Measurements from ENCODE around the gene GTPBP1.

Gene GTPBP1

GRCh38 chr22:38704654-38705234, 1.0 kb upstream of the GTPBP1 start:
- no peak for DNase-seq (ENCODE audit: low read depth)

GRCh38 chr22:38706101-38706900, 557 bp downstream of the GTPBP1 start:
- no peak for DNase-seq (ENCODE audit: low read depth)

DNA sequence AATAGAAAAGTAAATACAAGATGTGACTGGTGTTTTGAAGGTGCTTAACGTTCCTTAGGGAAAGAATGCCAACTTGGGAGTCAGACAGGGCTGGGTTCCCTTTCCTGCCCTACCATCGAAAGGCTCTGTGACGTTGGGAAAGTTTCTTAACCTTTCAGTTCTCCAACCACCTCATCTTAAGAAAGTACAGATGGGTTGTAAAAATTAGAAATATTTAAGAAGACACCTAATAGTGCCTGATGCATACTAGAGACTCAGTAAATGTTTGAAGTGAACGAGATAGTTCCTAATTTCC, 1.1 kb downstream of the GTPBP1 start:
- DNase-seq (ENCODE audit: low read depth) = no peak

DNA sequence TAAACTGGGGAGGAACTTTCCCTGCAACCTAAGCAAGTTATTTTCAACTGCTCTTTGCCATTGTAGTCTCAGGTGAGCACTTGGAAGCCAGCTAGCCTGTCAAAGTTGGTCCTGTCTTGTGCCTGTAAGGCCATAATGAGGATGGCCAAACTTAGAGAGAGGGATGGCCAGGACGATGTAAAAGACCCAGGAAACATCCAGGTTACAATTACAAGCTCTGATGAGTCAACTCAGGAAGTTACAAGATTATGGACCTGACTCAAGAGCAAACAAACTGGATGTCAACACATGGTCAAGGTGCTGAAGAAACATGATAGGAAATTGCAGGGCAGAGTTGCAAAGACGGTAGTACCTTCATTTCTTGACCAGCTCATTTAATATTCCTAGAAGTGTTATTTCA, 1.6 kb downstream of the GTPBP1 start:
- DNase-seq (ENCODE audit: low read depth) = no peak

DNA sequence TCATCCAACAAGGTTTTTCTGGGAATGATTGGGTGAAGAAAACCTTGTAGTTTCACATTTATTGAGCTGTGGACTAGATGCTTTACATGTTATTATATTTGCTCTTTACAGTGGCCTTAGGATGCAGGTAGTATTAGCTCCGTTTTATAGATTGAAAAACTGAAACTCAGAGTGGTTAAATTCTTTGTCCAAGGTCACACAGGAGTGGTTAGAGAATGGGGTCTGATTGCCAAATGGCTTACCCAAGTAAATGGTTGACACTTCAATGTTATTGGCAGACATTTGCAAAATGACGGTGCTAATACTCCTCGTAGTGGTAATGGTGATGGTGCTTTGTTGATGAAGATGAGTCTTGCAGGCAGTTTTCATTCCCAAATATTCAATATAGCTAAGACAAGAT, 2.2 kb downstream of the GTPBP1 start:
- no peak for DNase-seq (ENCODE audit: low read depth)

- DNase-seq (ENCODE audit: low read depth) = no peak
Observed at GRCh38 chr22:38709306-38709705, 3.6 kb downstream of the GTPBP1 start.

DNA sequence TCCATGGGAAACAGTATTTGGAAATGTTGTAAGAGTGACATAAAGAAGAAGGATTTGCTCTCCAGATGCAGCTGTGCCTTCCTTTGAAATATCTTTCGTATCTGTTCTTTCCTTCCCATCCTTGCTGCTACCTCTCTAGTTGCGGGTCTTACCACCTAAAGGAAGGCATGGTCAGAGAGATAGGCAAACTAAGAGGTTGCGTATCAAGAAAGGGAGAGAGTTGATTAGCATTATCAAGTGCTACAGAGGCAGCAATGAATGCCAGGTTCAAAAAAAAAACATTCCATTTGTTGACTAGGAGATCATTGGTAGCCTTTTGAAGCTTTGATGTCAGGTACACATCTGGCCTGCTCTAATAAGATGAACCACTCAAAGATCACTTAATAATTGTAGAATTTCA, 4.6 kb downstream of the GTPBP1 start:
- no peak for DNase-seq (ENCODE audit: low read depth)

DNA sequence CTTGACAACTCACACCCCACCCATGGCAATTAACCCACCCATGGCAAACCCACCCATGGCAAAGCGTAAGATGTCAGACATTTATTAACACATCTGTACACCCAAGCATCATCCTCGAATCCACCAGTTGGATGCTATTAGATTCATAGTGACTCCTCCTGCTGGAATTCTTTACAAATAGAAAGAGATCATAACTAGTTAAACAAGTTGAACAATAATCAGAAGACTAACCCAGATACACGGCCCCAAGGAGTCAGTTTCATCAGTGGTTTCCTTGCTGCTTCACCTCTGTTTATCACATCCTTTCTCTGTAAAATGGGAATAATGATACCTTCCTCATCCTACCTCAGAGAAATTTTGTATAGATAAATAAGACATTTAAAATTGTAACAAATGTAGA, 5.1 kb downstream of the GTPBP1 start:
- DNase-seq (ENCODE audit: low read depth) = no peak

DNA sequence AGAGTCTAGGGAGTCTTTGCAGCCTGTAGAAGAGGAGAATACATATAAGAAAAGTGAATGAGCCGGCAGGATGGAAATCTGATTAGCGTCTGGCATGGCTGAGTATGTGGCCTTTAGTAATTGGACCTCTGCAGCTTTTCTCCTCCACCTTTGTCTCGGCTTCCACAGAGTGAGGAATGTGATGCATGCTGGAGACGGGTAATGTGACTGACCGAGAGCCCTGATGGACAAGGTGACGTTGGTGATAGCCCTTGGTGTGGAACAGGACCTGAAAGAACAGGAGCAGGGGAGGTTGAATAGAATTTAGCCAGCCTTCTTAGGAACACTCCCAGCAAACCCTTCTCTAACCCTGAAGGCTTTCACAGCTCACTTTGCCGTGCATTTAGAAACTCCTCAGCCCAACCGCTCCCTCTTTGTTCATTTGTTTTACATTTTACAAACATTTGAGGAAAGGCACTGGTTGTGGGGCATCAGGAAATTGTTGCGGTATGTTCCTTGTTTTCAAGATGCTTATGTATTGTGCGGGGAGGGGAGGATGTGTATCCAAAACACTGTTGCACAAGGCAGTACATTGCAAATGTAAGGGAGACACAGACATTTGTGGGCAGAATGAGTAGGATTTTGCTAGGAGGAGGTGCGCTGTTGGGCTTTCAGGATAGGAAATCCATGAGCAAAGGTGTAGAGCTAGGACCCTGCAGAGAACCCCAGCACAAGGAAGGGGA, 6.9 kb downstream of the GTPBP1 start:
- DNase-seq (ENCODE audit: low read depth) = no peak

DNA sequence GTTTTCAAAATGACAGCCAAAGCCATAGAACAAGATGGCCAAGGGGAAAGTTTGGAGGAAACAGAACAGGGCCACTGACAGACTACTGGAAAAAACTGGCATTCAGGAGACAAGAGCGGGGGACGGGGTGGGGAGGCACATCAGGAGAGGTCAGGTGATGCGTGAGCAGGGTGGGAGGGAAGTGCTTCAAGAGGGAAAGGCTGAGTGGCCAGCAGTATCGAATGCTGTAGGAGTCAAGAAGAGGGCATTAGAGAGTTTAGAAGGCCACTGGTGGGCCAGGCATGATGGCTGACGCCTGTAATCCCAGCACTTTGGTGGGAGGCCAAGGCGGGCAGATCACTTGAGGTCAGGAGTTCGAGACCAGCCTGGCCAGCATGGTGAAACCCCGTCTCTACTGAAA, 8.2 kb downstream of the GTPBP1 start:
- DNase-seq (ENCODE audit: low read depth) = no peak

DNA sequence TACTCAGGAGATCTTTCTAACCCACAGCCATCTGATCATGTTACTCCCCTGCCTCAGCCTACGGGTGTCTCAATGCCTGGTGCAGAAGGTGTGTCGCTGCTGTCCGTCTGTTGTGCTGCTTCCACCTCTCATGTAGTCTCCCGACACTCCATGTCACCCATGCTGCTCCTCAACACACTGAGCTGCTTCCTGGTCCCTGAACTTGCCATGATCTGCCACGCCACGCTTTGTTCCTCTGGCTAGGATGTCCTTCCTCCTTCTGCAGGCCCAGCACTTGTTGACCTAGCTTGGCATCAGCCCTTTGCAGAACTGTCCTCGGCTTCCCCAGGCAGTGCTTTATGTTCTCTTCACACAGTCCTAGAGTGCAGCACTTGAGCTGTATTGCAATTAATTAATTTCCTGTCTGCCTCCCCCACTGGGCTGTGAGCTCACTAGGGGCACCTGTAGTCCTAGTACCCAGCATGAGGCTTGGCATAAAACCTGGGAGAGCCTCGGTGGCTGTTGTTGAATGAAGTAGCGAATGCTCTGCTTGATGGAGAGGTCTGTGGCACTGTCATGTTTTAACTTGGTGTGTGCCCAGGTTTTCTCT, 9.5 kb downstream of the GTPBP1 start:
- no peak for DNase-seq (ENCODE audit: low read depth)

GRCh38 chr22:38715852-38716251, 10.1 kb downstream of the GTPBP1 start:
- DNase-seq (ENCODE audit: low read depth) = no peak

DNA sequence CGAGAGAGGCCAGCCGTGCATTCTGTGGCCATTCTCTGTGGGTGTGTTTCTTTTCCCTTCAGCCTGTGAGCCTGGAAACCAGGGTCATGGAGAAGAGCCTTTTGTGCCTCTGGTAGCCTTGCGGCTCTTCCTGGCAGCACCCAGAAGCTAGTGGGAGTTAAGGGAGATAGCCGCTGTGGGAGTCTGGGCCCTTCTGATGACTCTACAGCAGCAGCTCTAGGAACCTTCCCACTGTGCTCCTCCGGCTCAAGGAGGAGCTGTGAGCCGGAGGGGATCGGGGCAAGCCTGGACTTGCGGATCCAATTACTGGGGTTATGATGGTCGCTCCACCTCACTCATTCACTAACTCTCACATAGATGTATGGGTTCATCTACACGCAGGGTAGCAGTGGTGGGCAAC, 10.5 kb downstream of the GTPBP1 start:
- DNase-seq (ENCODE audit: low read depth) = no peak

GRCh38 chr22:38716826-38717225, 11.1 kb downstream of the GTPBP1 start:
- DNase-seq (ENCODE audit: low read depth) = no peak

DNA sequence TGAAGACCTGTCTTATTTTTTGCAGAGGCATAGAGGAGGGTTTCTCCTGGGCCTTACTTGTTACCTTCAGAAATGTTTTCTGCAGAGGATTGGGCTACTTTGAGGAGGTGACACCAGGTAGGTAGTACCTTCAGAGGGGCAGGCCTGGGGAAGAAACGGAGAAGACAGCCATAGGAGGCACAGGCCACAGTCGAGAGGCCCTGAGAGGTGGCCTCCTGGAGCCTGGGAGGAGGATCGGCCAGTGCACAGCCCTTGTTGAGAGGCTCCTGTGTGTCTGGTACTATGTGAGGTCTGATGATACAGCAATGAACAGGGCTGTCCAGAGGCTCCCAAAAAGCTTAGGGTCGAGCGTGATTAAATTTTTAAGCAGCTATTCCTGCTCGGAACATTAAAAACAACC, 11.5 kb downstream of the GTPBP1 start:
- DNase-seq (ENCODE audit: low read depth) = no peak

GRCh38 chr22:38718414-38718813, 12.7 kb downstream of the GTPBP1 start:
- peak; percentile 74 for DNase-seq (ENCODE audit: low read depth)

GRCh38 chr22:38719196-38719595, 13.5 kb downstream of the GTPBP1 start:
- DNase-seq (ENCODE audit: low read depth) = no peak

DNA sequence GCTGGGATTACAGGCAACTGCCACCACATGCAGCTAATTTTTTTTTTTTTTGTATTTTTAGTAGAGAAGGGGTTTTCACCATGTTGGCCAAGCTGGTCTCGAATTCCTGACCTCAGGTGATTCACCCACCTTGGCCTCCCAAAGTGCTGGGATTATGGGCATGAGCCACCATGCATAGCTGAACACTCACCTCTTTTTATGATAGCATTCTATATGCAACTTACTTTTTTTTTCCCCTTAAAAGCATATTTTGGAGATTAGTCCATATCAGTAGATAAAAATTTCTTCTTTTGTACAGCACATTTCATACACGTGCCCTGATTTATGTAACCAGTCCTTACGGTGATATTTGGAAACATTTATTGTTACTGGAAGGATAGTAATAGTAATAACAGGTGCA, 14.6 kb downstream of the GTPBP1 start:
- DNase-seq (ENCODE audit: low read depth) = no peak

- DNase-seq (ENCODE audit: low read depth) = no peak
Observed at GRCh38 chr22:38721551-38721950, 15.8 kb downstream of the GTPBP1 start.

- DNase-seq (ENCODE audit: low read depth) = no peak
Observed at GRCh38 chr22:38724176-38724575, 18.4 kb downstream of the GTPBP1 start.

- no peak for DNase-seq (ENCODE audit: low read depth)
Observed at GRCh38 chr22:38724926-38725571, 19.3 kb downstream of the GTPBP1 start.

DNA sequence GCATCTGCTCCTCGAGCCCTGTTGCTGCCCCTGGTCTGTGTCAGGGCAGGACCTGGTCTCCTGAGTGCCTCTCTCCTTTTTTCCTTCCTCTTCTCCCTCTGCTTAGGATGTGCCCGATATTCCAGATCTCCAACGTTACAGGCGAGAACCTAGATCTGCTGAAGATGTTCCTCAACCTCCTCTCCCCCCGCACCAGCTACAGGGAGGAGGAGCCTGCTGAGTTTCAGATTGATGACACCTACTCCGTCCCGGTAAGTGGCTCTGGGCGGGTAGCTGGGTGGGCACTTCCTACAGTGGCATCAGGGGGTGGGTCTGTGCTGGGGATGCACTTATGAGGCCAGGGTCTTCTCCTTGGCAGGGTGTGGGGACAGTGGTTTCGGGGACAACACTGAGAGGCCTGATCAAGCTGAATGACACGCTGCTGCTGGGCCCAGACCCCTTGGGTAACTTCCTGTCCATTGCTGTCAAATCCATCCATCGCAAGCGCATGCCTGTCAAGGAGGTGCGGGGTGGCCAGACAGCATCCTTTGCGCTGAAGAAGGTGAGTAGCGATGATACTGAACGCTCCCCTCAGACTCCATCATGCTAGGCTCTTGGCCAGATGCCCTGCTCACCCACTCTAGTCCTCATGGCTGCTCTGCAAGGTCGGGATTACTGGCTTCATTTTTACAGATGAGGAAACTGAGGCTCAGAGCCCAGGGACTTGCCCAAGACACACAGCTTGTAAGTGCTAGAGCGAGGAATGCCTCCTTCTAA, 20.3 kb downstream of the GTPBP1 start:
- no peak for DNase-seq (ENCODE audit: low read depth)

Measured in stromal cell of bone marrow (primary cell).